ENCODE results near the gene PRKCD.

PRKCD gene

GRCh38 chr3:53216723-53217122 lies 55.7 kb downstream of the PRKCD start:
- DNase-seq (ENCODE audit: low spot score): no peak
- TF ChIP-seq CTCF (IDR thresholded peaks at IDR 0.05; ENCODE audit: extremely low read depth, missing control alignments): no peak

- no peak for TF ChIP-seq CTCF (IDR thresholded peaks at IDR 0.05; ENCODE audit: extremely low read depth, missing control alignments)
- no peak for DNase-seq (ENCODE audit: low spot score)
Observed at GRCh38 chr3:53217175-53217574, 56.2 kb downstream of the PRKCD start.

- no peak for TF ChIP-seq CTCF (IDR thresholded peaks at IDR 0.05; ENCODE audit: extremely low read depth, missing control alignments)
- DNase-seq (ENCODE audit: low spot score): no peak
Observed at GRCh38 chr3:53218131-53218530, 57.1 kb downstream of the PRKCD start.

GRCh38 chr3:53219895-53220483 lies 59.0 kb downstream of the PRKCD start:
- peak; percentile 82 for DNase-seq (ENCODE audit: low spot score)
- peak; percentile 67 for TF ChIP-seq CTCF (IDR thresholded peaks at IDR 0.05; ENCODE audit: extremely low read depth, missing control alignments)

GRCh38 chr3:53221345-53221744 lies 60.3 kb downstream of the PRKCD start:
- DNase-seq (ENCODE audit: low spot score): no peak
- TF ChIP-seq CTCF (IDR thresholded peaks at IDR 0.05; ENCODE audit: extremely low read depth, missing control alignments): no peak

GRCh38 chr3:53221827-53222182 lies 60.8 kb downstream of the PRKCD start:
- no peak for DNase-seq (ENCODE audit: low spot score)
- TF ChIP-seq CTCF (IDR thresholded peaks at IDR 0.05; ENCODE audit: extremely low read depth, missing control alignments): no peak

- no peak for DNase-seq (ENCODE audit: low spot score)
- TF ChIP-seq CTCF (IDR thresholded peaks at IDR 0.05; ENCODE audit: extremely low read depth, missing control alignments): no peak
Observed at GRCh38 chr3:53222183-53222901, 61.3 kb downstream of the PRKCD start.

All from GM20000 (cell line).